ENCODE data around the gene SHKBP1.
"Not testable (repeated sequence)": the region's sequence is repeated elsewhere in the genome, so short reads cannot be mapped to it uniquely, and the experiment has no call there.

SHKBP1 gene

DNA sequence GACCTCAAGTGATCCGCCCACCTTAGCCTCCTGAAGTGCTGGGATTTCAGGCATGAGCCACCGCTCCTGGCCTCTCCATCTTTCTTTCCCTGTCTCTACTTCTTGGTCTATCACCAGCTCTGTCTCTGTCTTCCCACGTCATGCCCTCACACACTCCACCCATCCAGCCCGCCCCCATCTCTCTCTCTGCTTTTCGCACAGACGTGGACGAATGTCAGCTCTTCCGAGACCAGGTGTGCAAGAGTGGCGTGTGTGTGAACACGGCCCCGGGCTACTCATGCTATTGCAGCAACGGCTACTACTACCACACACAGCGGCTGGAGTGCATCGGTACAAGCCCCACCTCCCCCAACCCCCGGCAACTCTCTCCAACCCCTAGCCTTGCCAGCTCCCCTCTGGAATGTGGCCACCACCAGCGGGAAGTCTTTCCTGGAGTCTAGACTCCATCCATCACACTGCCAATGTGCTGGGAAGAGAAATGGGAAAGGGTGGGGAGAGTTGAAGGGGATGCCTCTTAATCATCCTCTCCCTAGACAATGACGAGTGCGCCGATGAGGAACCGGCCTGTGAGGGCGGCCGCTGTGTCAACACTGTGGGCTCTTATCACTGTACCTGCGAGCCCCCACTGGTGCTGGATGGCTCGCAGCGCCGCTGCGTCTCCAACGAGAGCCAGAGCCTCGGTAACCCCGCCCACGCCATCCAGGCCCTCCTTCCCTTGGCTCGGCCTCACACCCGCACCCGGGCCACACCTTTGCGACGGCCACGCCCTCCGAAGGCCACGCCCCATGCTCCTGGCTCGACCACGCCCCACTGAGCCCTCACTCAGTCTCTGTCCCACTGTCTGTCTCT lies 47.0 kb downstream of the SHKBP1 start:
- Histone ChIP-seq H3K9me3 (ENCODE audit: control insufficient read depth in 2 of 2, low read length in 2 of 2) (no peaks in the 10 kb centered on the region), H3K27ac (ENCODE audit: low read depth in 2 of 2, low read length in 2 of 2) (no peak overlapping the region), H3K27me3 (ENCODE audit: control insufficient read depth in 2 of 2, insufficient read depth in 2 of 2, low read length in 2 of 2) (no peaks in the 10 kb centered on the region), H3K36me3 (ENCODE audit: control insufficient read depth in 2 of 2, insufficient read depth in 2 of 2, low read length in 2 of 2) (peaks cover 33 to 47% of the 10 kb centered on the region in 2 donors), H3K4me3 (ENCODE audit: low read length in 2 of 2) (no peak overlapping the region), H3K9ac (ENCODE audit: low read depth in 1 of 2, low read length in 2 of 2) (no peak overlapping the region), H3K4me1 (ENCODE audit: control insufficient read depth in 2 of 2, insufficient read depth in 2 of 2, low read length in 2 of 2) (no peaks in the 10 kb centered on the region)

DNA sequence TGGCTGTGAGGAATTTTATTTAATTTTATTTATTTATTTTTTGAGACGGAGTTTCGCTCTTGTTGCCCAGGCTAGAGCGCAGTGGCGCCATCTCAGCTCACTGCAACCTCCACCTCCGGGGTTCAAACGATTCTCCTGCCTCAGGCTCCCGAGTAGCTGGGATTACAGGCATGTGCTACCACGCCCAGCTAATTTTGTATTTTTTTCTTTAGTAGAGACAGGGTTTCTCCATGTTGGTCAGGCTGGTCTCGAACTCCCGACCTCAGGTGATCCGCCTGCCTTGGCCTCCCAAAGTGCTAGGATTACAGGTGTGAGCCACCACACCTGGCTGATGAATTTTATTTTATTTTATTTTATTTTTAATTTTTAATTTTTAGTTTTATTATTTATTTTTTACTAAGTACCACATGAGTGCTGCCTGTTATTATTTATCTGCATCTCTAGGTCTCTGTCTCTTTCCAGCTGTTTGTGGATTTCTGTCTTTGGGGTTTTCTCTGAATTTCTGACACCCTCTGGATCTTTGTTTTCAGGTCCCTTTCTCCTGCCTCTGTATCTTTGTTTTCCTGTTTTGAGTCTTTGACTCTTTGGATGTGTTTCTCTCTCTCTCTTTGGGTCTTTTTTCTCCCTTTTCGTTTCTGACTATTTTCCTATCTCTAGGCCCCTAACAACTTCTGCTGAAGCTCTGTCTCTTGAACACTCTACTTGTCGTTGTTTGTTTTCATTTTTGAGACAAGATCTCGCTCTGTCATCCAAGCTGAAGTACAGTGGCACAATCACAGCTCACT lies 47.9 kb downstream of the SHKBP1 start:
- H3K4me1 ChIP-seq (ENCODE audit: control insufficient read depth in 2 of 2, insufficient read depth in 2 of 2, low read length in 2 of 2); H3K4me3 ChIP-seq (ENCODE audit: low read length in 2 of 2); H3K27ac ChIP-seq (ENCODE audit: low read depth in 2 of 2, low read length in 2 of 2); H3K9me3 ChIP-seq (ENCODE audit: control insufficient read depth in 2 of 2, low read length in 2 of 2); H3K9ac ChIP-seq (ENCODE audit: low read depth in 1 of 2, low read length in 2 of 2); H3K27me3 ChIP-seq (ENCODE audit: control insufficient read depth in 2 of 2, insufficient read depth in 2 of 2, low read length in 2 of 2): not testable (repeated sequence)
- peaks cover 31 to 39% of the 10 kb centered on the region in 2 donors for H3K36me3 ChIP-seq (ENCODE audit: control insufficient read depth in 2 of 2, insufficient read depth in 2 of 2, low read length in 2 of 2)

DNA sequence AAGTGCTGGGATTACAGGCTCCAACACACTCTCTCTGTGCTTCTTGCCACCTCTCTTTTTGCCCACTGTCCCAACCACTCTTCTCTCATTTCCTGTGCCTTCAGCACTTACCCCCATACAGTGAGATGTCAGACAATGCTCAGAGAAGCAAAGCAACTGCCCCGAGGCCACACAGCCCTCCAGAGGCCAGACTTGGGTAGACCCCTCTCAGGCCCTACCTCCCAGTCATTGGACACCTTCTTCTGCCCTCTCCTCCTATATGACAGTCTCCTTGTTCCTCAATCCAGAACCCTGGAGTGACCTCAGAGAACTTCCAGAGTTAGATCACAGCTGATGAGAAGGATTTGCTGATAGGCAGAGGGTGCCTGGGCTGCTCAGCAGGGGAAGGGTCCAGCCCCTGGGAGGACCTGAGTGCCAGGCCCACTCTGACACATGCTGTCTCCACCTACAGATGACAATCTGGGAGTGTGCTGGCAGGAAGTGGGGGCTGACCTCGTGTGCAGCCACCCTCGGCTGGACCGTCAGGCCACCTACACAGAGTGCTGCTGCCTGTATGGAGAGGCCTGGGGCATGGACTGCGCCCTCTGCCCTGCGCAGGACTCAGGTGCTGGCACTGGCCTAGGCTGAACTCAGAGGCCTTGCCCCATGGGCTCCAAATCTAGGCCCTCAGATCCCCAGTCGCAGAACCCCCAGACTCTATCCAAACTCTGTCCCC lies 48.9 kb downstream of the SHKBP1 start:
- Histone ChIP-seq H3K4me3 (ENCODE audit: low read length in 2 of 2) (no peak overlapping the region), H3K27me3 (ENCODE audit: control insufficient read depth in 2 of 2, insufficient read depth in 2 of 2, low read length in 2 of 2) (no peaks in the 10 kb centered on the region), H3K27ac (ENCODE audit: low read depth in 2 of 2, low read length in 2 of 2) (no peak overlapping the region), H3K9me3 (ENCODE audit: control insufficient read depth in 2 of 2, low read length in 2 of 2) (no peaks in the 10 kb centered on the region), H3K9ac (ENCODE audit: low read depth in 1 of 2, low read length in 2 of 2) (no peak overlapping the region), H3K36me3 (ENCODE audit: control insufficient read depth in 2 of 2, insufficient read depth in 2 of 2, low read length in 2 of 2) (peaks cover 31 to 32% of the 10 kb centered on the region in 2 donors), H3K4me1 (ENCODE audit: control insufficient read depth in 2 of 2, insufficient read depth in 2 of 2, low read length in 2 of 2) (no peaks in the 10 kb centered on the region)

GRCh38 chr19:40626918-40627317 lies 50.2 kb downstream of the SHKBP1 start:
- Histone ChIP-seq H3K9me3 (ENCODE audit: control insufficient read depth in 2 of 2, low read length in 2 of 2) (no peaks in the 10 kb centered on the region), H3K4me3 (ENCODE audit: low read length in 2 of 2) (no peak overlapping the region), H3K4me1 (ENCODE audit: control insufficient read depth in 2 of 2, insufficient read depth in 2 of 2, low read length in 2 of 2) (no peaks in the 10 kb centered on the region), H3K27me3 (ENCODE audit: control insufficient read depth in 2 of 2, insufficient read depth in 2 of 2, low read length in 2 of 2) (no peaks in the 10 kb centered on the region), H3K9ac (ENCODE audit: low read depth in 1 of 2, low read length in 2 of 2) (no peak overlapping the region), H3K27ac (ENCODE audit: low read depth in 2 of 2, low read length in 2 of 2) (no peak overlapping the region), H3K36me3 (ENCODE audit: control insufficient read depth in 2 of 2, insufficient read depth in 2 of 2, low read length in 2 of 2) (peaks cover 23 to 25% of the 10 kb centered on the region in 2 donors)

GRCh38 chr19:40627486-40628279 lies 51.0 kb downstream of the SHKBP1 start:
- H3K36me3 ChIP-seq (ENCODE audit: control insufficient read depth in 2 of 2, insufficient read depth in 2 of 2, low read length in 2 of 2) = peaks cover 17 to 20% of the 10 kb centered on the region in 2 donors

DNA sequence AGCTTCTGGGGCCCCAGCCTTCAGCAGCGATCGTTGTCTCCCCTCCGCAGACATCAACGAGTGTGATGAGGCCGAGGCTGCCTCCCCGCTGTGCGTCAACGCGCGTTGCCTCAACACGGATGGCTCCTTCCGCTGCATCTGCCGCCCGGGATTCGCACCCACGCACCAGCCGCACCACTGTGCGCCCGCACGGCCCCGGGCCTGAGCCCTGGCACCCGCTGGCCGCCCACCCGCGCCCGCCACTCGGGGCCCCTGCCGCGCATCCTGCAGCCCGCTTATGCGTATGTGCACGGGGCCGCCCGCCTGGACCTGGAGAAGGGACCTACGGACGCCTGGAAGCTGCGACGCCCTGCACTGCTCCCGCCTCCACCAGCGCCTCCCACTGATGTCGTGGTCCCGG lies 52.7 kb downstream of the SHKBP1 start:
- H3K27me3 ChIP-seq (ENCODE audit: control insufficient read depth in 2 of 2, insufficient read depth in 2 of 2, low read length in 2 of 2) = peaks cover 0 to 3% of the 10 kb centered on the region in 2 donors
- H3K36me3 ChIP-seq (ENCODE audit: control insufficient read depth in 2 of 2, insufficient read depth in 2 of 2, low read length in 2 of 2) = peaks cover 14% of the 10 kb centered on the region in 2 donors
- no peaks in the 10 kb centered on the region for H3K9me3 ChIP-seq (ENCODE audit: control insufficient read depth in 2 of 2, low read length in 2 of 2)
- no peak overlapping the region for H3K4me3 ChIP-seq (ENCODE audit: low read length in 2 of 2)
- H3K27ac ChIP-seq (ENCODE audit: low read depth in 2 of 2, low read length in 2 of 2) = no peak overlapping the region
- H3K9ac ChIP-seq (ENCODE audit: low read depth in 1 of 2, low read length in 2 of 2) = no peak overlapping the region
- H3K4me1 ChIP-seq (ENCODE audit: control insufficient read depth in 2 of 2, insufficient read depth in 2 of 2, low read length in 2 of 2) = peaks cover 0 to 2% of the 10 kb centered on the region in 2 donors

More at GRCh38 chr19:40627486-40628279, 51.0 kb downstream of the SHKBP1 start:
- Histone ChIP-seq H3K9ac (ENCODE audit: low read depth in 1 of 2, low read length in 2 of 2) (no peak overlapping the region), H3K27me3 (ENCODE audit: control insufficient read depth in 2 of 2, insufficient read depth in 2 of 2, low read length in 2 of 2) (no peaks in the 10 kb centered on the region), H3K9me3 (ENCODE audit: control insufficient read depth in 2 of 2, low read length in 2 of 2) (no peaks in the 10 kb centered on the region), H3K4me3 (ENCODE audit: low read length in 2 of 2) (no peak overlapping the region), H3K27ac (ENCODE audit: low read depth in 2 of 2, low read length in 2 of 2) (no peak overlapping the region), H3K4me1 (ENCODE audit: control insufficient read depth in 2 of 2, insufficient read depth in 2 of 2, low read length in 2 of 2) (no peaks in the 10 kb centered on the region)

GRCh38 chr19:40630571-40631160 lies 54.0 kb downstream of the SHKBP1 start:
- Histone ChIP-seq H3K4me1 (ENCODE audit: control insufficient read depth in 2 of 2, insufficient read depth in 2 of 2, low read length in 2 of 2) (peaks cover 0 to 3% of the 10 kb centered on the region in 2 donors), H3K27ac (ENCODE audit: low read depth in 2 of 2, low read length in 2 of 2) (no peak overlapping the region), H3K4me3 (ENCODE audit: low read length in 2 of 2) (no peak overlapping the region), H3K9ac (ENCODE audit: low read depth in 1 of 2, low read length in 2 of 2) (no peak overlapping the region), H3K9me3 (ENCODE audit: control insufficient read depth in 2 of 2, low read length in 2 of 2) (no peaks in the 10 kb centered on the region), H3K36me3 (ENCODE audit: control insufficient read depth in 2 of 2, insufficient read depth in 2 of 2, low read length in 2 of 2) (peaks cover 9 to 11% of the 10 kb centered on the region in 2 donors), H3K27me3 (ENCODE audit: control insufficient read depth in 2 of 2, insufficient read depth in 2 of 2, low read length in 2 of 2) (peaks cover 0 to 3% of the 10 kb centered on the region in 2 donors)

DNA sequence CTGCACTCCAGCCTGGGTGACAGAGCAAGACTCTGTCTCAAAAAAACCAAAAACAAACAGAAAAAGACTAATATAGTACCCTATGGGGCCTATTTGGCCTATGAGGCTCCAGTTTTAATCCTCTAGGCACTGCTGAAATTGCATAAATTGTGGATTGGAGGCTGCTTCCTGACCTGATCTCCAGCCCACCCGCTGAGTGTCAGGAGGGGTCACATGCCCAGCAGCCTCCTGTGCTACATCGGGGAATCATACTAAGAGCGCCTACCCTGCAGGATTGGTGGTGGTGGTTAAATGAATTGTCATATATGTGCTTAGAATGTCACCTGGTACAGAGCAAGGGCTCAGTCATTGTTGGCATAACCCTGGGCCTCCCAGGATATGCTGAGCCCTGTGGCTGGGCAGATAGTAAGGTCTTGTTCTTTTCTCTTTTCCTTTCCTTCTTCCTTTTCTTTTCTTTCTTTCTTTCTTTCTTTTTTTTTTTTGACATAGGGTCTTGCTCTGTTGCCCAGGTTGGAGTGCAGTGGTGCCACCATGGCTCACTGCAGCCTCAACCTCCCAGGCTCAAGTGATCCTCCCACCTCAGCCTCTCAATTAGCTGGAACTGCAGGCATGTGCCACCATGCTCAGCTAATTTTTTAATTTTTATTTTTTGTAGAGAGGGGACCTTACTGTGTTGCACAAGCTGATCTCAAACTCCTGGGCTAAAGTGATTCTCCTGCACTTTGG lies 55.8 kb downstream of the SHKBP1 start:
- no peak overlapping the region for H3K27ac ChIP-seq (ENCODE audit: low read depth in 2 of 2, low read length in 2 of 2)
- H3K4me3 ChIP-seq (ENCODE audit: low read length in 2 of 2) = no peak overlapping the region
- peaks cover 0 to 3% of the 10 kb centered on the region in 2 donors for H3K27me3 ChIP-seq (ENCODE audit: control insufficient read depth in 2 of 2, insufficient read depth in 2 of 2, low read length in 2 of 2)
- no peak overlapping the region for H3K9ac ChIP-seq (ENCODE audit: low read depth in 1 of 2, low read length in 2 of 2)
- H3K9me3 ChIP-seq (ENCODE audit: control insufficient read depth in 2 of 2, low read length in 2 of 2) = no peaks in the 10 kb centered on the region
- peaks cover 0 to 3% of the 10 kb centered on the region in 2 donors for H3K4me1 ChIP-seq (ENCODE audit: control insufficient read depth in 2 of 2, insufficient read depth in 2 of 2, low read length in 2 of 2)
- peaks cover 0 to 9% of the 10 kb centered on the region in 2 donors for H3K36me3 ChIP-seq (ENCODE audit: control insufficient read depth in 2 of 2, insufficient read depth in 2 of 2, low read length in 2 of 2)

DNA sequence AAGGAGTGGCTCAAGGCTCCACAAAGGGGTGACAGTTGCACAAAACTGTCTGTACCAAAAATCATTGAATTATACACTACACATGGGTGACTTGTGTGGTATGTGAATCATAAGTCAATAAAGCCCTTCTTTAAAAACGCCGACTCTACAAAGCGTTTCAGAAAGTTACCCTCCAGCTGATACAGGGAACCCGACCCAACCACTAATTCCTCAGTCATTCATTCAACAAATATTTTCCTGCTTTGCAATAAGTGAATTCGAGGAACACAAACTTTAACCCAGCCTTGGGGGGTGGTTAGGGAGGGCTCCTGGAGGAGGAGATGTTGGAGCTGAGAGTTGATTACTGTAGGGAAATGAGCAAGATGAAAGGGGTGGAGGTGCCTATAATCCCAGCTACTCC lies 56.5 kb downstream of the SHKBP1 start:
- H3K27ac ChIP-seq (ENCODE audit: low read depth in 2 of 2, low read length in 2 of 2) = no peak overlapping the region
- H3K4me3 ChIP-seq (ENCODE audit: low read length in 2 of 2) = no peak overlapping the region
- peaks cover 0 to 9% of the 10 kb centered on the region in 2 donors for H3K36me3 ChIP-seq (ENCODE audit: control insufficient read depth in 2 of 2, insufficient read depth in 2 of 2, low read length in 2 of 2)

More for the DNA sequence above, 56.5 kb downstream of the SHKBP1 start:
- H3K27me3 ChIP-seq (ENCODE audit: control insufficient read depth in 2 of 2, insufficient read depth in 2 of 2, low read length in 2 of 2) = peaks cover 0 to 3% of the 10 kb centered on the region in 2 donors
- H3K9ac ChIP-seq (ENCODE audit: low read depth in 1 of 2, low read length in 2 of 2) = no peak overlapping the region
- H3K4me1 ChIP-seq (ENCODE audit: control insufficient read depth in 2 of 2, insufficient read depth in 2 of 2, low read length in 2 of 2) = peaks cover 0 to 3% of the 10 kb centered on the region in 2 donors
- no peaks in the 10 kb centered on the region for H3K9me3 ChIP-seq (ENCODE audit: control insufficient read depth in 2 of 2, low read length in 2 of 2)
